H9 (cell line): ENCODE measurements around the gene SCN8A. TPM values are rescaled to one million over a fixed set of nuclear protein-coding genes. Genes with fewer than 3 reads are reported as not detected.

Source experiments
- DNase-seq: peaks from one replicate; pipeline ENCODE4 v3.0.0-alpha.2; 2017
- H2AFZ ChIP-seq: one replicate; pipeline ENCODE4 v1.6.1; 2013; ENCODE audit warnings: mild to moderate bottlenecking, low read length, control low read depth, moderate library complexity
- H2AK5ac ChIP-seq: 2 replicates; pipeline ENCODE4 v1.6.1; 2013; ENCODE audit warnings: low read length, control low read depth, mixed read lengths; ENCODE audit not compliant: insufficient read length
- H2BK120ac ChIP-seq: one replicate; pipeline ENCODE4 v1.6.1; 2013; ENCODE audit warnings: low read depth, mild to moderate bottlenecking, low read length, control low read depth, inconsistent platforms; ENCODE audit not compliant: poor library complexity, severe bottlenecking
- H2BK12ac ChIP-seq: 2 replicates; pipeline ENCODE4 v1.6.1; 2013; ENCODE audit warnings: low read length, control low read depth, mixed read lengths, low read depth; ENCODE audit not compliant: insufficient read length
- H2BK15ac ChIP-seq: 2 replicates; pipeline ENCODE4 v1.6.1; 2013; ENCODE audit warnings: low read depth, low read length, control low read depth
- H2BK20ac ChIP-seq: one replicate; pipeline ENCODE4 v1.6.1; 2013; ENCODE audit warnings: low read depth, mild to moderate bottlenecking, low read length, control low read depth, inconsistent platforms; ENCODE audit not compliant: poor library complexity, severe bottlenecking
- H2BK5ac ChIP-seq: 2 replicates; pipeline ENCODE4 v1.6.1; 2013; ENCODE audit warnings: low read length, control low read depth, mixed read lengths; ENCODE audit not compliant: insufficient read length
- H3K14ac ChIP-seq: 2 replicates; pipeline ENCODE4 v1.6.1; 2013; ENCODE audit warnings: low read length, control low read depth; ENCODE audit not compliant: insufficient read depth
- H3K18ac ChIP-seq: 2 replicates; pipeline ENCODE4 v1.6.1; 2013; ENCODE audit warnings: low read depth, mild to moderate bottlenecking, mixed read lengths, low read length, control low read depth; ENCODE audit not compliant: insufficient read length
- H3K23ac ChIP-seq: 2 replicates; pipeline ENCODE4 v1.6.1; 2013; ENCODE audit warnings: low read length, control low read depth, mixed read lengths, low read depth; ENCODE audit not compliant: insufficient read length
- H3K23me2 ChIP-seq: 2 replicates; pipeline ENCODE4 v1.6.1; 2013; ENCODE audit warnings: low read depth, mild to moderate bottlenecking, mixed read lengths, low read length, control low read depth; ENCODE audit not compliant: insufficient read length, poor library complexity, severe bottlenecking
- H3K27ac ChIP-seq: 2 replicates; pipeline ENCODE4 v1.5.1; 2013; ENCODE audit warnings: low read length, control low read depth, mixed read lengths, low read depth; ENCODE audit not compliant: insufficient read length
- H3K27me3 ChIP-seq: 2 replicates; pipeline ENCODE4 v1.6.1; 2013; ENCODE audit warnings: low read length, control low read depth, inconsistent platforms; ENCODE audit not compliant: insufficient read depth
- H3K4ac ChIP-seq: 2 replicates; pipeline ENCODE4 v1.6.1; 2013; ENCODE audit warnings: low read depth, mild to moderate bottlenecking, control low read depth, inconsistent platforms, low read length, moderate library complexity
- H3K4me1 ChIP-seq: 2 replicates; pipeline ENCODE4 v1.6.1; 2013; ENCODE audit warnings: low read length, control low read depth, inconsistent platforms; ENCODE audit not compliant: insufficient read depth
- H3K4me2 ChIP-seq: 2 replicates; pipeline ENCODE4 v1.6.1; 2013; ENCODE audit warnings: low read length, control low read depth, mixed read lengths; ENCODE audit not compliant: insufficient read length, insufficient read depth
- H3K56ac ChIP-seq: 2 replicates; pipeline ENCODE4 v1.6.1; 2013; ENCODE audit warnings: low read depth, mild to moderate bottlenecking, mixed read lengths, low read length, control low read depth; ENCODE audit not compliant: insufficient read length
- H3K79me1 ChIP-seq: 2 replicates; pipeline ENCODE4 v1.6.1; 2013; ENCODE audit warnings: low read depth, mild to moderate bottlenecking, moderate library complexity, low read length, control low read depth, inconsistent platforms; ENCODE audit not compliant: insufficient read depth, poor library complexity, severe bottlenecking
- H3K79me2 ChIP-seq: 2 replicates; pipeline ENCODE4 v1.6.1; 2013; ENCODE audit warnings: low read length, control low read depth, inconsistent platforms; ENCODE audit not compliant: insufficient read depth
- H3K9ac ChIP-seq: 2 replicates; pipeline ENCODE4 v1.6.1; 2013; ENCODE audit warnings: low read length, control low read depth, mixed read lengths; ENCODE audit not compliant: insufficient read length; ENCODE audit errors: extremely low read depth
- H3K9me3 ChIP-seq: one replicate; pipeline ENCODE4 v1.6.1; 2013; ENCODE audit warnings: low read depth, low read length, inconsistent platforms; ENCODE audit not compliant: control insufficient read depth
- H3T11ph ChIP-seq: one replicate; pipeline ENCODE4 v1.6.1; 2013; ENCODE audit warnings: mild to moderate bottlenecking, low read length, control low read depth, inconsistent platforms
- H4K20me1 ChIP-seq: one replicate; pipeline ENCODE4 v1.6.1; 2013; ENCODE audit not compliant: control insufficient read depth, insufficient read length, insufficient read depth
- H4K5ac ChIP-seq: 2 replicates; pipeline ENCODE4 v1.6.1; 2013; ENCODE audit warnings: low read depth, mild to moderate bottlenecking, mixed read lengths, low read length, control low read depth; ENCODE audit not compliant: insufficient read length
- H4K8ac ChIP-seq: replicated peaks from 2 replicates; pipeline ENCODE4 v1.6.1; 2013; ENCODE audit warnings: low read length, control low read depth, mixed read lengths, low read depth; ENCODE audit not compliant: insufficient read length
- H4K91ac ChIP-seq: 2 replicates; pipeline ENCODE4 v1.6.1; 2013; ENCODE audit warnings: low read depth, mild to moderate bottlenecking, moderate library complexity, mixed read lengths, low read length, control low read depth; ENCODE audit not compliant: insufficient read length
- H3K27ac Mint-ChIP-seq, 3 experiments: 2 replicates in 2 of 3; 3 replicates in 1 of 3; pipeline ENCODE4 v1.8.0; 2020 to 2021; ENCODE audit warnings: mixed read lengths in 3 of 3, mild to moderate bottlenecking in 1 of 3, moderate library complexity in 1 of 3
- H3K27me3 Mint-ChIP-seq: 2 replicates; pipeline ENCODE4 v1.8.0; 2021; ENCODE audit warnings: low read depth, mild to moderate bottlenecking, moderate library complexity, mixed read lengths
- H3K36me3 Mint-ChIP-seq, 3 experiments: 2 replicates in 2 of 3; 3 replicates in 1 of 3; pipeline ENCODE4 v1.8.0; 2020 to 2021; ENCODE audit warnings: low read depth in 3 of 3, mixed read lengths in 3 of 3; ENCODE audit not compliant: insufficient read depth in 1 of 3
- H3K4me1 Mint-ChIP-seq, 2 experiments: 2 replicates each; pipeline ENCODE4 v1.8.0; 2020; ENCODE audit warnings: mixed read lengths in 2 of 2
- H3K4me3 Mint-ChIP-seq, 2 experiments: 2 replicates in 1 of 2; 3 replicates in 1 of 2; pipeline ENCODE4 v1.8.0; 2020 to 2021; ENCODE audit warnings: mild to moderate bottlenecking in 2 of 2, mixed read lengths in 2 of 2, moderate library complexity in 1 of 2
- H3K9me3 Mint-ChIP-seq, 2 experiments: 2 replicates in 1 of 2; 3 replicates in 1 of 2; pipeline ENCODE4 v1.8.0; 2020; ENCODE audit warnings: mild to moderate bottlenecking in 2 of 2, mixed read lengths in 2 of 2, moderate library complexity in 1 of 2
- CTCF ChIP-seq: fragments of 200-600 bp; sonication (generic); conservative IDR thresholded peaks from 3 replicates; pipeline ENCODE4 v1.8.0; 2021; ENCODE audit warnings: antibody characterized with exemption, mild to moderate bottlenecking
- WGBS: extraction: QIAGEN DNeasy Blood & Tissue Kit; methylation state at CpG from one replicate; pipeline ENCODE4 v1.1.7; 2013; ENCODE audit warnings: missing lambda C conversion rate, low lambda C conversion rate, mixed read lengths; ENCODE audit not compliant: insufficient read length; ENCODE audit errors: extremely low coverage; 5-methylcytosine and 5-hydroxymethylcytosine counted together
- total RNA-seq: library from RNA; stranded (reverse); gene quantifications from 2 replicates; pipeline ENCODE4 v1.2.1, GENCODE V29; 2021

The SCN8A gene
- total RNA-seq, 1 experiment from 2014 or later, result 15.2 TPM

GRCh38 chr12:51683763-51684357, 92.8 kb downstream of the SCN8A start:
- Histone ChIP-seq H2BK120ac (no peak overlapping the region), H4K8ac (no peak overlapping the region), H3K14ac (no peak overlapping the region), H3K27me3 (no peaks in the 10 kb centered on the region), H4K91ac (no peak overlapping the region), H2BK12ac (no peak overlapping the region), H3K9me3 (no peaks in the 10 kb centered on the region), H2BK20ac (no peak overlapping the region), H3K23me2 (no peaks in the 10 kb centered on the region), H3T11ph (no peak overlapping the region), H4K20me1 (no peaks in the 10 kb centered on the region), H2BK5ac (no peak overlapping the region), H4K5ac (no peak overlapping the region), H3K4me1 (peaks cover 2% of the 10 kb centered on the region; the same call in 1 of the 2 replicates), H3K27ac (no peak overlapping the region), H3K79me1 (no peaks in the 10 kb centered on the region), H3K4me2 (no peak overlapping the region), H3K79me2 (no peaks in the 10 kb centered on the region), H2AFZ (no peak overlapping the region), H3K18ac (no peak overlapping the region), H3K4ac (no peak overlapping the region), H3K23ac (no peak overlapping the region), H3K56ac (no peak overlapping the region), H3K9ac (no peak overlapping the region), H2BK15ac (no peak overlapping the region), H2AK5ac (no peak overlapping the region)
- no peak for TF ChIP-seq CTCF
- no peak for DNase-seq
- H3K27me3 Mint-ChIP-seq, result no peaks in the 10 kb centered on the region
- peak overlapping the region in 1 of 3 experiments; percentile 35; a peak in 3 of 7 replicates for H3K27ac Mint-ChIP-seq
- H3K4me1 Mint-ChIP-seq, result peaks cover 26 to 42% of the 10 kb centered on the region in 2 experiments
- no CpG with 5 or more reads among the region's 4 CpGs for WGBS
- peaks cover 0 to 4% (median 0%) of the 10 kb centered on the region in 3 experiments; a peak in 1 of 7 replicates for H3K36me3 Mint-ChIP-seq
- no peak overlapping the region for H3K4me3 Mint-ChIP-seq
- no peaks in the 10 kb centered on the region for H3K9me3 Mint-ChIP-seq
